ENCODE data around the gene ESR2. TPM values are rescaled to one million over a fixed set of nuclear protein-coding genes. Genes with fewer than 3 reads are reported as not detected.

The ESR2 gene
- polyA plus RNA-seq, 1 of the 3 experiments (the other 2 are of a cell fraction), result 0.03 TPM

- TF ChIP-seq CTCF (IDR thresholded peaks at IDR 0.05), result no peak
- TF ChIP-seq RFX5 (IDR thresholded peaks at IDR 0.05; ENCODE audit: low read length), result no peak
- no peak for TF ChIP-seq JUND (IDR thresholded peaks at IDR 0.05)
- TF ChIP-seq MAX (IDR thresholded peaks at IDR 0.05; ENCODE audit: low read depth), result no peak
- no peak for TF ChIP-seq GABPA (IDR thresholded peaks at IDR 0.05; ENCODE audit: low read depth)
Measured at GRCh38 chr14:64187331-64187730, 106.8 kb downstream of the ESR2 start (continued).

- H4K20me1 ChIP-seq (ENCODE audit: insufficient read depth), result no peaks in the 10 kb centered on the region
- POLR2A ChIA-PET, result interaction anchor here (1.2 kb wide), 1 partner anchor 10 kb away, joined by 4 read pairs; no protein-coding TSS in a partner anchor
- no peak overlapping the region for H2AFZ ChIP-seq (ENCODE audit: low read depth)
- no peaks in the 10 kb centered on the region for H3F3A ChIP-seq (replicated peaks; ENCODE audit: insufficient read depth)
- H3K4me3 ChIP-seq (ENCODE audit: low read depth in 2 of 2, low read length in 1 of 2), result no peak overlapping the region
- no peak overlapping the region for H3K9ac ChIP-seq
- H3K27ac ChIP-seq (ENCODE audit: low read depth in 2 of 2, low read length in 1 of 2), result no peak overlapping the region
- H3K9me2 ChIP-seq, result no peaks in the 10 kb centered on the region
- CTCF ChIA-PET, result interaction anchor here (1.0 kb wide), 1 partner anchor 386 kb away, joined by 3 read pairs; no protein-coding TSS in a partner anchor
- no peaks in the 10 kb centered on the region for H3K9me3 ChIP-seq
- TF ChIP-seq SMC3 (IDR thresholded peaks at IDR 0.05; ENCODE audit: low read depth, low read length), result no peak
- TF ChIP-seq YY1 (IDR thresholded peaks at IDR 0.05; ENCODE audit: low read depth), result no peak
- TF ChIP-seq MEF2A (IDR thresholded peaks at IDR 0.05; ENCODE audit: borderline replicate concordance, low read depth), result no peak
- TF ChIP-seq EZH2phosphoT487 (IDR thresholded peaks at IDR 0.05; ENCODE audit: borderline replicate concordance, low read depth), result no peak
- TF ChIP-seq TAF1 (IDR thresholded peaks at IDR 0.05; ENCODE audit: borderline replicate concordance, low read depth, low read length), result no peak
- TF ChIP-seq TEAD4 (IDR thresholded peaks at IDR 0.05; ENCODE audit: borderline replicate concordance, insufficient read depth), result no peak
- WGBS (ENCODE audit: low lambda C conversion rate), result 95% methylated on average over 12 of the region's 12 CpGs
- no peaks in the 10 kb centered on the region; a peak in 1 of 4 replicates for H3K4me1 ChIP-seq (ENCODE audit: control insufficient read depth in 1 of 2, insufficient read depth in 2 of 2, low read depth in 1 of 2, low read length in 1 of 2)
- no peaks in the 10 kb centered on the region for H3K79me2 ChIP-seq (ENCODE audit: insufficient read depth)
- no peaks in the 10 kb centered on the region for H3K27me3 ChIP-seq (ENCODE audit: insufficient read depth)
- no peaks in the 10 kb centered on the region for H3K36me3 ChIP-seq (replicated peaks in 1 of 2; ENCODE audit: control insufficient read depth in 1 of 2, insufficient read depth in 2 of 2, low read length in 1 of 2)
- no peak overlapping the region for H3K4me2 ChIP-seq
- no peak for DNase-seq
Measured at GRCh38 chr14:64186231-64187129, 107.7 kb downstream of the ESR2 start.

- ChIA-PET POLR2A (no interaction called here), CTCF (no interaction called here)
- Histone ChIP-seq H3K9ac (no peak overlapping the region), H3K9me3 (no peaks in the 10 kb centered on the region), H3K4me3 (ENCODE audit: low read depth in 2 of 2, low read length in 1 of 2) (no peak overlapping the region), H3F3A (replicated peaks; ENCODE audit: insufficient read depth) (no peaks in the 10 kb centered on the region), H3K9me2 (no peaks in the 10 kb centered on the region), H3K36me3 (replicated peaks in 1 of 2; ENCODE audit: control insufficient read depth in 1 of 2, insufficient read depth in 2 of 2, low read length in 1 of 2) (no peaks in the 10 kb centered on the region), H2AFZ (ENCODE audit: low read depth) (no peak overlapping the region), H4K20me1 (ENCODE audit: insufficient read depth) (no peaks in the 10 kb centered on the region), H3K4me1 (ENCODE audit: control insufficient read depth in 1 of 2, insufficient read depth in 2 of 2, low read depth in 1 of 2, low read length in 1 of 2) (no peaks in the 10 kb centered on the region; a peak in 1 of 4 replicates), H3K4me2 (no peak overlapping the region), H3K27ac (ENCODE audit: low read depth in 2 of 2, low read length in 1 of 2) (no peak overlapping the region), H3K79me2 (ENCODE audit: insufficient read depth) (no peaks in the 10 kb centered on the region), H3K27me3 (ENCODE audit: insufficient read depth) (no peaks in the 10 kb centered on the region)
- TF ChIP-seq FOSL2 (IDR thresholded peaks at IDR 0.05; ENCODE audit: borderline replicate concordance, low read depth), result no peak
- no peak for TF ChIP-seq MEF2A (IDR thresholded peaks at IDR 0.05; ENCODE audit: borderline replicate concordance, low read depth)
- TF ChIP-seq FOXJ3 (CRISPR knock-in tag; IDR thresholded peaks at IDR 0.05), result no peak
- no peak for TF ChIP-seq TEAD4 (IDR thresholded peaks at IDR 0.05; ENCODE audit: borderline replicate concordance, insufficient read depth)
- no peak for TF ChIP-seq RAD21 (IDR thresholded peaks at IDR 0.05; ENCODE audit: low read length)
- no peak for TF ChIP-seq USF1 (IDR thresholded peaks at IDR 0.05; ENCODE audit: borderline replicate concordance, low read depth)
- DNase-seq, result no peak
- WGBS (ENCODE audit: low lambda C conversion rate), result 76% methylated on average over 1 of the region's 1 CpG
Measured at GRCh38 chr14:64185184-64185583, 109.0 kb downstream of the ESR2 start.

Data from SK-N-SH (cell line).